ENCODE results near the gene PIEZO2.
A peak's percentile ranks its signal among the peaks of the same experiment; 100 is the strongest.

Gene PIEZO2

GRCh38 chr18:10757349-10757748 is 392.0 kb downstream of the PIEZO2 start:
- ChIA-PET POLR2A (interaction anchor here (0.6 kb wide), 1 partner anchor 849 kb away, joined by 3 read pairs; no protein-coding TSS in a partner anchor), CTCF (no interaction called here)
- H3K27ac ChIP-seq (ENCODE audit: insufficient read depth in 1 of 2, low read depth in 1 of 2, low read length in 2 of 2, poor library complexity in 1 of 2, severe bottlenecking in 2 of 2), result no peak overlapping the region

GRCh38 chr18:10755855-10756254 is 393.5 kb downstream of the PIEZO2 start:
- Histone ChIP-seq H3K4me1 (ENCODE audit: control extremely low read depth in 1 of 4, control insufficient read depth in 4 of 4, insufficient read depth in 4 of 4, low read length in 3 of 4) (no peaks in the 10 kb centered on the region), H3K27me3 (replicated peaks in 2 of 5; ENCODE audit: control insufficient read depth in 4 of 5, insufficient read depth in 5 of 5, low read length in 4 of 5) (peaks cover 0 to 4% (median 0%) of the 10 kb centered on the region in 5 experiments), H3K36me3 (ENCODE audit: control insufficient read depth in 4 of 4, insufficient read depth in 4 of 4, low read length in 3 of 4) (no peaks in the 10 kb centered on the region), H3K4me3 (ENCODE audit: control insufficient read depth in 1 of 7, extremely low read depth in 1 of 7, insufficient read depth in 4 of 7, low read depth in 2 of 7, low read length in 6 of 7) (no peak overlapping the region), H3K9me3 (ENCODE audit: control extremely low read depth in 1 of 5, control insufficient read depth in 4 of 5, insufficient read depth in 2 of 5, low read depth in 1 of 5, low read length in 4 of 5) (no peaks in the 10 kb centered on the region), H3K27ac (ENCODE audit: insufficient read depth in 1 of 2, low read depth in 1 of 2, low read length in 2 of 2, poor library complexity in 1 of 2, severe bottlenecking in 2 of 2) (no peak overlapping the region)
- 100% methylated on average over 1 of the region's 1 CpG for WGBS (ENCODE audit: insufficient coverage)
- ChIA-PET CTCF (no interaction called here), POLR2A (no interaction called here)
- no peak for DNase-seq

More at GRCh38 chr18:10757349-10757748, 392.0 kb downstream of the PIEZO2 start:
- Histone ChIP-seq H3K36me3 (ENCODE audit: control insufficient read depth in 4 of 4, insufficient read depth in 4 of 4, low read length in 3 of 4) (no peaks in the 10 kb centered on the region), H3K9me3 (ENCODE audit: control extremely low read depth in 1 of 5, control insufficient read depth in 4 of 5, insufficient read depth in 2 of 5, low read depth in 1 of 5, low read length in 4 of 5) (no peaks in the 10 kb centered on the region), H3K4me3 (ENCODE audit: control insufficient read depth in 1 of 7, extremely low read depth in 1 of 7, insufficient read depth in 4 of 7, low read depth in 2 of 7, low read length in 6 of 7) (no peak overlapping the region), H3K4me1 (ENCODE audit: control extremely low read depth in 1 of 4, control insufficient read depth in 4 of 4, insufficient read depth in 4 of 4, low read length in 3 of 4) (no peaks in the 10 kb centered on the region), H3K27me3 (replicated peaks in 2 of 5; ENCODE audit: control insufficient read depth in 4 of 5, insufficient read depth in 5 of 5, low read length in 4 of 5) (peaks cover 0 to 4% (median 0%) of the 10 kb centered on the region in 5 experiments)
- no peak for DNase-seq

DNA sequence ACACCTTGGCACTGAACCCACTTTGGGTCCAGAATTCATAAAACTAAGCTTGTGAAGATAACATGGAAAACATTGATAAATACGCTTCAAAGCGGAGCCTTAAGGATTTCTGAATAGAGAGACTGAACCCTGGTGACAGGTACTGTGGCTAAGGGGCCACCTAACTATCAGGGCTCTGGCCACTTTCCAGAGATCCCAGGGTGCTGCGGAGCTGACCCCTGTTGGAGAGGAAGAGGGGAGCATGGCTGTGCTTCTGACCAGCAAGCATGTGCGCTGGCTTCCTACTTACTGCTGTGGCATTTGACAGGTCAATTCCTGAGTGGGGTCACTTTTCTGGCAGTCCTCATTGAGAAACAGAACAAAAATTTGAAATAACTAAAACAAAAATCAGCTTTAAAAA is 395.2 kb downstream of the PIEZO2 start:
- no peak overlapping the region for H3K27ac ChIP-seq (ENCODE audit: insufficient read depth in 1 of 2, low read depth in 1 of 2, low read length in 2 of 2, poor library complexity in 1 of 2, severe bottlenecking in 2 of 2)
- 96% methylated on average over 4 of the region's 4 CpGs for WGBS (ENCODE audit: insufficient coverage)
- H3K9me3 ChIP-seq (ENCODE audit: control extremely low read depth in 1 of 5, control insufficient read depth in 4 of 5, insufficient read depth in 2 of 5, low read depth in 1 of 5, low read length in 4 of 5), result no peaks in the 10 kb centered on the region
- no peaks in the 10 kb centered on the region for H3K36me3 ChIP-seq (ENCODE audit: control insufficient read depth in 4 of 4, insufficient read depth in 4 of 4, low read length in 3 of 4)
- ChIA-PET CTCF (no interaction called here), POLR2A (no interaction called here)
- H3K4me1 ChIP-seq (ENCODE audit: control extremely low read depth in 1 of 4, control insufficient read depth in 4 of 4, insufficient read depth in 4 of 4, low read length in 3 of 4), result no peaks in the 10 kb centered on the region
- no peak for DNase-seq
- peaks cover 0 to 4% (median 0%) of the 10 kb centered on the region in 5 experiments for H3K27me3 ChIP-seq (replicated peaks in 2 of 5; ENCODE audit: control insufficient read depth in 4 of 5, insufficient read depth in 5 of 5, low read length in 4 of 5)
- no peak overlapping the region for H3K4me3 ChIP-seq (ENCODE audit: control insufficient read depth in 1 of 7, extremely low read depth in 1 of 7, insufficient read depth in 4 of 7, low read depth in 2 of 7, low read length in 6 of 7)

DNA sequence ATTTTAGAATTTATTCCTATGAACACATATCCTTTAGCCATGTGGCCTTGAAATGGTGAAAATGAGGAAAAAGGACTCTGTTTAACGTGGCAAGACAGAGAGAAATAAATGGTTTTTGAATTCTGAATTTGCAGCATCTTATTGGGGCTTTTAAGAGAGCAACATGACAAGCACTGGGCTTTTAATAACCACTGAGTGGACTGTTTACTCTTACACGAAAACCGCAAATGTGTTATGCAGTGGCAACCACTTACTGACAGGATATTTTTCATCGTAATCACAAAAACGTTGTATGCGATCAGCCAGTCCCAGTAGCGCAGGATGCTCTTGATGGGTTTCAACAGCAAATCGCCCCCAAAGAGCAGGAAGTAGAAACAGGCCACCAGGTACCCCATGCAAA is 397.0 kb downstream of the PIEZO2 start:
- no peak overlapping the region for H3K4me3 ChIP-seq (ENCODE audit: control insufficient read depth in 1 of 7, extremely low read depth in 1 of 7, insufficient read depth in 4 of 7, low read depth in 2 of 7, low read length in 6 of 7)
- CTCF ChIA-PET, result no interaction called here
- no peak overlapping the region for H3K27ac ChIP-seq (ENCODE audit: insufficient read depth in 1 of 2, low read depth in 1 of 2, low read length in 2 of 2, poor library complexity in 1 of 2, severe bottlenecking in 2 of 2)
- no peaks in the 10 kb centered on the region for H3K36me3 ChIP-seq (ENCODE audit: control insufficient read depth in 4 of 4, insufficient read depth in 4 of 4, low read length in 3 of 4)
- 96% methylated on average over 8 of the region's 8 CpGs for WGBS (ENCODE audit: insufficient coverage)
- no peaks in the 10 kb centered on the region for H3K4me1 ChIP-seq (ENCODE audit: control extremely low read depth in 1 of 4, control insufficient read depth in 4 of 4, insufficient read depth in 4 of 4, low read length in 3 of 4)
- no peaks in the 10 kb centered on the region for H3K9me3 ChIP-seq (ENCODE audit: control extremely low read depth in 1 of 5, control insufficient read depth in 4 of 5, insufficient read depth in 2 of 5, low read depth in 1 of 5, low read length in 4 of 5)
- DNase-seq, result no peak
- POLR2A ChIA-PET, result no interaction called here
- peaks cover 0 to 2% (median 0%) of the 10 kb centered on the region in 5 experiments for H3K27me3 ChIP-seq (replicated peaks in 2 of 5; ENCODE audit: control insufficient read depth in 4 of 5, insufficient read depth in 5 of 5, low read length in 4 of 5)

- ChIA-PET CTCF (no interaction called here), POLR2A (no interaction called here)
- H3K4me3 ChIP-seq (ENCODE audit: control insufficient read depth in 1 of 7, extremely low read depth in 1 of 7, insufficient read depth in 4 of 7, low read depth in 2 of 7, low read length in 6 of 7), result no peak overlapping the region
- 88% methylated on average over 6 of the region's 8 CpGs for WGBS (ENCODE audit: insufficient coverage)
- H3K36me3 ChIP-seq (ENCODE audit: control insufficient read depth in 4 of 4, insufficient read depth in 4 of 4, low read length in 3 of 4), result no peaks in the 10 kb centered on the region
- H3K9me3 ChIP-seq (ENCODE audit: control extremely low read depth in 1 of 5, control insufficient read depth in 4 of 5, insufficient read depth in 2 of 5, low read depth in 1 of 5, low read length in 4 of 5), result no peaks in the 10 kb centered on the region
- no peak for DNase-seq
- H3K27me3 ChIP-seq (replicated peaks in 2 of 5; ENCODE audit: control insufficient read depth in 4 of 5, insufficient read depth in 5 of 5, low read length in 4 of 5), result peaks cover 0 to 2% (median 0%) of the 10 kb centered on the region in 5 experiments
- no peaks in the 10 kb centered on the region for H3K4me1 ChIP-seq (ENCODE audit: control extremely low read depth in 1 of 4, control insufficient read depth in 4 of 4, insufficient read depth in 4 of 4, low read length in 3 of 4)
- no peak overlapping the region for H3K27ac ChIP-seq (ENCODE audit: insufficient read depth in 1 of 2, low read depth in 1 of 2, low read length in 2 of 2, poor library complexity in 1 of 2, severe bottlenecking in 2 of 2)
Measured at GRCh38 chr18:10751653-10752052, 397.7 kb downstream of the PIEZO2 start.

GRCh38 chr18:10750191-10751035 is 399.0 kb downstream of the PIEZO2 start:
- H3K9me3 ChIP-seq (ENCODE audit: control extremely low read depth in 1 of 5, control insufficient read depth in 4 of 5, insufficient read depth in 2 of 5, low read depth in 1 of 5, low read length in 4 of 5), result no peaks in the 10 kb centered on the region
- no peak for DNase-seq
- peak overlapping the region in 1 of 7 experiments; percentile 6 for H3K4me3 ChIP-seq (ENCODE audit: control insufficient read depth in 1 of 7, extremely low read depth in 1 of 7, insufficient read depth in 4 of 7, low read depth in 2 of 7, low read length in 6 of 7)
- no peaks in the 10 kb centered on the region for H3K4me1 ChIP-seq (ENCODE audit: control extremely low read depth in 1 of 4, control insufficient read depth in 4 of 4, insufficient read depth in 4 of 4, low read length in 3 of 4)
- peaks cover 0 to 2% (median 0%) of the 10 kb centered on the region in 5 experiments for H3K27me3 ChIP-seq (replicated peaks in 2 of 5; ENCODE audit: control insufficient read depth in 4 of 5, insufficient read depth in 5 of 5, low read length in 4 of 5)
- ChIA-PET CTCF (no interaction called here), POLR2A (no interaction called here)
- 88% methylated on average over 2 of the region's 5 CpGs for WGBS (ENCODE audit: insufficient coverage)
- H3K27ac ChIP-seq (ENCODE audit: insufficient read depth in 1 of 2, low read depth in 1 of 2, low read length in 2 of 2, poor library complexity in 1 of 2, severe bottlenecking in 2 of 2), result no peak overlapping the region
- no peaks in the 10 kb centered on the region for H3K36me3 ChIP-seq (ENCODE audit: control insufficient read depth in 4 of 4, insufficient read depth in 4 of 4, low read length in 3 of 4)

DNA sequence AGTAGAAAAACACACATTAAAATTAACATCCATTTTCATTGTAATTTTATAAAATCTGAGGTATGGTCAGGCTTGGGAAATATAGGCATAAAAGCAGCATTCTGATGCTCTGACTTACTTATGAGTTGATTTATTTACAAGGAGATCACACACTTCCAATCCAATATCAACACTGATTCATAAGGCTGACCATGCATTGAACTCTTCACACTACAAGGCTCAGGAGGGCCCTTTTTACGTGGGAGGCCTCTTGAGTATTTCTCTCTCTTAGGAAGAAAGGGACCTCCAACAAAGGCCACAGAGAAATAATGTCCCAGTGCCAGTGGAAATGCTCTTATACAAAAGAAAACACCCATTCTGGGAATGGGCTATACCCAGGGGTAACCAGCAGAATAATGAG is 400.7 kb downstream of the PIEZO2 start:
- ChIA-PET POLR2A (no interaction called here), CTCF (no interaction called here)
- Histone ChIP-seq H3K4me3 (ENCODE audit: control insufficient read depth in 1 of 7, extremely low read depth in 1 of 7, insufficient read depth in 4 of 7, low read depth in 2 of 7, low read length in 6 of 7) (no peak overlapping the region), H3K9me3 (ENCODE audit: control extremely low read depth in 1 of 5, control insufficient read depth in 4 of 5, insufficient read depth in 2 of 5, low read depth in 1 of 5, low read length in 4 of 5) (no peaks in the 10 kb centered on the region), H3K4me1 (ENCODE audit: control extremely low read depth in 1 of 4, control insufficient read depth in 4 of 4, insufficient read depth in 4 of 4, low read length in 3 of 4) (peaks cover 0 to 3% (median 0%) of the 10 kb centered on the region in 4 experiments), H3K27ac (ENCODE audit: insufficient read depth in 1 of 2, low read depth in 1 of 2, low read length in 2 of 2, poor library complexity in 1 of 2, severe bottlenecking in 2 of 2) (no peak overlapping the region), H3K36me3 (ENCODE audit: control insufficient read depth in 4 of 4, insufficient read depth in 4 of 4, low read length in 3 of 4) (no peaks in the 10 kb centered on the region), H3K27me3 (replicated peaks in 2 of 5; ENCODE audit: control insufficient read depth in 4 of 5, insufficient read depth in 5 of 5, low read length in 4 of 5) (peaks cover 0 to 2% (median 0%) of the 10 kb centered on the region in 5 experiments)
- DNase-seq, result no peak
- WGBS (ENCODE audit: insufficient coverage), result 100% methylated on average over 1 of the region's 1 CpG
